Stimulated activated CD4-positive, alpha-beta T cell treated with anti-CD3 and anti-CD28 coated beads, TNF-alpha, amount 100 ng/mL, for 4 hours (primary cell): ENCODE data around the gene UQCRH.
"Not testable (repeated sequence)": the region's sequence is repeated elsewhere in the genome, so short reads cannot be mapped to it uniquely, and the experiment has no call there.

ENCODE experiments used
- DNase-seq, 3 experiments: peaks; one replicate each; pipeline ENCODE4 v3.0.0-alpha.2; 2020; ENCODE audit warnings: low read depth in 3 of 3

Gene UQCRH

DNA sequence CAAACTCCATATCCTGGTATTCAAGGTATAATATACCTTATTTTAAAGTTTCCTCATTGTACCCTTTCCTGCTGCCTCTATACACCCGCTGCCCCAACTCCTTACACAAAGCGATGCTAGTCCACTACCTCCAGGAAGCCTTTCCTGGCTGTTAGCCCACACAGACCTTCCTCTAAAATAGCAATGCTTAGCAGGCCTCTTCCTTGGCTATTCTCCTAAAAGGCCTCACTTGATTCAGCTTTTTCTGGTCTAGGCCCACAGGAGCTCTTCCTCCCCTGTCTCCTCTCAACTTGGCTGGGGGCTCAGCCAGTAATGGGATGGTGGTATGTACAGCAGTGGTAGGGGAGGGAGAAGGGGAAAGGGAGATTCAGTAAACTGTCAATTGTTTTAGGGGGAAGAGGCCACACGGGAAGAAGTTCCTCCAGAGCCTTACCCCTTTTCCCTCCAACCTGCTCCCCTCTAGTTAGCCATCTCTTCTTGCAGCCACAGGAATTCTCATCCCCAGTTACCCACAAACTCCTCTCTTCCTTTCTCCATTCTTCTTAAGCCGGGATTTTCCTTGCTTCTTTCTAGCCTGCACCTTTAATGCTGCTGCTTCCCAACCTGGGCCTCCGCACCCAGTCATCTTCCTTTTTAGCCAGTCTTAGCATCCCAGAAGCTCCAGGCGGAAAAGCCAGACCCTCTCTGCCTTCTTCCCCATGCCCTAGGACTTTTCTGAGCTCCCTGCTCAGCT lies 2.7 kb upstream of the UQCRH start:
- DNase-seq = no peak

DNA sequence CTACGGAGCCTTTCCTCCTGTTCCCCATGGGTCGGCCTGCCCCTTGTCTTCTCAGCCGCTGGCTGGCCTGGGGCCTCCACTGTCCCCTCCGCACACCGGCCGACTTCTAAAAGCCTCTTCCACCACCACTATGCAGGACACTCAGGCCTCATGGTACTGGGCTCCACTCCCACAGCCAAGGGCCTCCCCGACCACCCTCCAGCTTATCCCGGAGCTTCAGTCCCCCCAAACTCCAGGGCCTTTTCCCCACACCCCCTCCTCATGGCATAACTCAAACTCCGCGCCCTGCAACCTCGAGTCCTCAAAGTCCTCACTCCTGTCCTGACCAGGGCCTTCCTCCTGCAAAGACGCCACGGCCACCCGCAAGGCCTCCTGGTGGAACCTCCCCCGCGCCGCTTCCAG lies 2.1 kb upstream of the UQCRH start:
- DNase-seq = no peak

DNA sequence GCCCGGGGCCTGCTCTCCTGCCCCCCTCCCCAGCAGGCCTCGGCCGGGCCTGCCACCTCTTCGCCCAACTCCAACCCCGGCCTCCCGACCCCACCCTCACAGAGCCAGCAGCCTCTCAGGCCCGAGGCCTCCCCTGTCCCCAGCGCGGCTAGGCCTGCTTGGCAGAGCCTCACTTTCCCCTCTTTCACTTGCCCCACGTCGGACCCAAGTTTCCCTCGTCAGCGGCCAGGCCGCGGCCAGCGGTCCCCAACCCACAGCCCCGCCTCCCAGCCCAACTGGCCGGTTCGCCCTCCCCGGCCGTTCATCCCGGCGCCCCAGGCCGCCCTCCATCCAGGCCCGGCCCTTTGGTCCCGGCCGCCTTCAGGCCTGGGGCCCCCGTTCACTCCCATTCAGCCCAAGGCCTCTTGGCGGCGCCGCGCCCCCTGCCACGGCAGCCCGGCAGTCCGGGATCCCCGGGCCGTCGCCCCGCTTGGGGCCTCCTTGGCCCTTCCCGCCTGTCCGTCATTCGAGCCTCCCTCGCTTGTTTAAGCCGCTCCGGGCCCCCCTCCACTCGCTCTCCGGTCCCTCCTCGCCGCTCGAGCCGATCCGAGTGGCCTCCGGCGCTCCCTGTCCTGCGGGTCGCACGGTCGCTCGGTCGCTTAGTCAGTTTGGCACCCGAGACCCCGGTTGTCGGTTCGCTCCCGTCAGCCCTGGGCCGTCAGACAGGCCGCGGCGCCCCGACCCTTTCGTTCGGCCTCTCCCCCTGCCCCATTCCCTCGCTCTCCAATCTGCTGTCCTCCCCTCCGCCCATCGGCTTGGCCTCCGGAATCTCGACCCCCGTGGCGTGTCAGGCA lies 1.5 kb upstream of the UQCRH start:
- peak; percentile 13 to 32 (median 19) for DNase-seq

DNA sequence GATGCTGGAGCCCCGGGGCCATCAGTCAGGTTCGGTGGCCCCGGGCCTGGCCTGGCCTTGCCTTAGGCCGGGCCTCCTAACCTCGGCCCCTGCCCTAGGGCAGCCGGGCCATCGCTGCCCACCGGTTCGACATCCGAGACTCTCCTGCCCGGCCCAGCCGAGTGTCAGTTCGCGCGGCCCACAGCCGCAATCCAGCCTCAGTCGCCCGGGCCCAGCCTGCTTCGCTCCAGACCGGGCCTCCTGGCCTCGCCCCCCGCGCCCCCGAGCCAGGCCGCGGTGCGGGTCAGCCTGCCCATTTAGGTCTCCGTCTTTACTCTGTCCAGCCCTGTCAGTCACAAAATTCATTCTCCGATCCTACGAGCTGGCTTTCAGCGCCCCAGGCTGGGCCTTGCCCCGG lies 859 bp upstream of the UQCRH start:
- no peak for DNase-seq

DNA sequence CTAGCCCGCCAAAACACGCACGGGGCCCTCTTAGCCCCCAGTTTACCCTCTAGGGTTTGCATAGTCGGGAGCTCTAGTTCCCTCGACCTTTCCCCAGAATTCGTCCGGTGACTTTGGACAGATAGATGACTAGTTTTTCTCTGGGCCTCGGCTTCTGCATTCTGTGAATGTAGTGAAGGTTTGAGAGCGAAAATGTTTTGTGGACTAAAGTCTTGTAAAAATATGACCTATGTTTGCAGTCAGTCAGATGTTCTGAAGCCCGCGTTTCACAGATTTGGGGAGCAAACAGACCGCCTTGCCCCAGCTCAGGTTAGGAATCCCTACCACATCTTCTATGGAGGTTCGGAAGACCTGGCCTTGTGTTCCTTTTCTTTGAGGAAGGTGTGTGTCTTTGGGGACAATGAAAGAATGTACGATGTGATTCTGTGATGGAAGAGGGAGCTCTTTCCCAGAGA lies 401 bp downstream of the UQCRH start:
- DNase-seq = no peak

DNA sequence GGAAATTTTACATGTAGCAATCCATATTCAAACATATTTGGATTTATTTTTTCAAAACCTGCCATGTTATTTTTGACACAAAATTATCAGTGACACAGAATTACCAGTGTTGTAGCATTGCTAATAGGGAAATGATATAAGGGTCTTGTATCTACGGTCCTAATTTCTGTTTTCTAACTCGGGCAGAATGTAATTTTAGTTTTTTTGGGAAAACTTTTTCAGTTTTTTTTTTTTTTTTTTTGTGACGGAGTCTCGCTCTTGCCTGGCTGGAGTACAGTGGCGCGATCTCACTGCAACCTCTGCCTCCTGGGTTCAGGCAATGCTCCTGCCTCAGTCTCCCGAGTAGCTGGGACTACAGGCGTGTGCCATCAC lies 2.6 kb downstream of the UQCRH start:
- DNase-seq = no peak

DNA sequence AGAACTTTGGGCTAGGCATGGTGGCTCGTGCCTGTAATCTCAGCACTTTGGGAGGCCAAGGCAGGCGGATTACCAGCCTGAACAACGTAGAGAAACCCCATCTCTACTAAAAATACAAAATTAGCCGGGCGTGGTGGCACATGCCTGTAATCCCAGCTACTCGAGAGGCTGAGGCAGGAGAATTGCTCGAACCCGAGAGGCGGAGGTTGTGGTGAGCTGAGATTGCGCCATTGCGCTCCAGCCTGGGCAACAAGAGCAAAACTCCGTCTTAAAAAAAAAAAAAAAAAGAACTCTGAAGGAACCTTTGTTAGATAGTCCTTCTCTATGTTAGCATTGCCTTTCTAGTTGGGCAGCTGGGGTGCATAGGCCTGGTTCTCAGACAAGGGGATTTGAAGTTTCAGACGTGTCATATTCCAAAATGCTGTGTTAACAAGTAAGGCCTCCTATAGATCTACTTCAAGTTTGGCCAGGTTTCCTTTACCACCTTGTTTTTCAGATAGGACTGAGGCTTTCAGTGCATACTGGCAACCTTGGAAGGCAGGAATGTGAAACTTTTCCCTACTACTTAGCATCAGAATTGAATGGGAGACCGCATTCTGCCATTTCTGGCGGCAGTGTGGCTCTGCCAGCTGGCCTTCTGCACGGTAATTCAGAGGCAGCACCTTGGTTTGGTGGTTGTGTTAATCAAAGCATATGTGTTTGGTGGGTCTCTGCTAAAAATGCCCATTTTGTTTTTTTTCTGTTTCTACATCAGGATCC lies 6.1 kb downstream of the UQCRH start:
- no peak for DNase-seq

DNA sequence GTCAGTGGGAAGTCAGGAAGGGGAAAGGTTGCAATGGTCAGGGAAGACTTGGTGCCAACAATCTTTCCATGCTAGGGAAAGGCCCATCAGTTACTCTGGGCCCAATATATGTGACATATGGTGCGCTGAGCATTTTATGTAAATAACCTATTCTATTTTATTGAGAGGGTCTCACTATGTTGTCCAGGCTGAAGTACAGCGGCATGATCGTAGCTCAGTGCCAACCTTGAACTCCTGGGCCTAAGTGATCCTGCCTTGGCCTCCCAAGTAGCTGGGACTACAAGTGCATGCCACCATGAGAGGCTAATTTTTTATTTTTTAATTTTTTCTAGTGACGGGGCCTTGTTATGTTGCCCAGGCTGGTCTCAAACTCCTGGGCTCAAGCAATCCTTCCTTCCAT lies 6.8 kb downstream of the UQCRH start:
- no peak for DNase-seq

DNA sequence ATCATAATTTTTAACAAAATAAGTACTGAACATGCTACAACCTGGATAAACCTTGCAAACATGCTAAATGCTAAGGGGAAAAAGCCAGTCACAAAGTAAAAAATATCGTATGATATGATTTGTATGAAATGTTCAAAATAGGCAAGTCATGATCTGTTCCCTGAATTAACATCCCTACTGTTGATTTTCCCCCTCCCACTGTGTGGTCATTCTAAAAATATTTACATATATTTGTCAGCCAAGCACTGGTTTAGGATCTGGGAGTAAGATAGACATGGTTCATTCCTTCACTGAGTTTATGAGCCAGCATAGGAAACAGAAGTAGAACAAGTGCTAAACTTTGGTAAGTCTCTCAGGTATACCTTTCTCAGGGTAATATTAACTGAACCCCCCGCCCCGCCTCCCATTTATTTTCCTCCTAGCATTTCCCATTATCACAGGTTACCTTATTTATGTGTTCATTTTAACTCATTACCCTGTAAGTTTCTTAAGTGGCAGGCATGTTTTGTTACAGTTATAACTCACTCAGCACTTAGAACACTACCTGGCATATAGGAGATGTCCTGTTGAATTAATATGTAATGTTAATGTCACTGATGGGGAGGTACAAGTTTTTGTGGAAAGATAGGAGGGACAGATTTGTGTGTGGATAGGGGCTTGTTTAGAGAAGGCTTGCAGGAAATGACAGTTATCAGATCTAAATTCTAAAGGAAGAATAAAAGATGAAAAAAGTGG lies 12.3 kb downstream of the UQCRH start:
- DNase-seq = no peak

DNA sequence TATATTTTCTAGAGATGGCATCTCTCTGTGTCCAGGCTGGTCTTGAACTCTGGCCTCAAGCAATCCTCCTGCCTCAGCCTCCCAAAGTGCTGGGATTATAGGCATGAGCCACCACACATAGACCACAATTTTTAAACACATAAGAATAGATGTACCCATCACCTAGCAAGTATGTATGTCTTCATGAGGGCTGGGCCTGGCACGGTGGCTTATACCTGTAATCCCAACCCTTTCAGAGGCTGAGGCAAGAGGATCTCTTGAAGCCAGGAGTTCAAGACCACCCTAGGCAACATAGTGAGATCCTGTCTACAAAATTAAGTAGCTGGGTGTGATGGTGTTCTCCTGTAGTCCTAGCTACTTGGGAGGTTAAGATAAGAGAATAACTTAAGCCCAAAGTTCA lies 13.8 kb downstream of the UQCRH start:
- no peak for DNase-seq

DNA sequence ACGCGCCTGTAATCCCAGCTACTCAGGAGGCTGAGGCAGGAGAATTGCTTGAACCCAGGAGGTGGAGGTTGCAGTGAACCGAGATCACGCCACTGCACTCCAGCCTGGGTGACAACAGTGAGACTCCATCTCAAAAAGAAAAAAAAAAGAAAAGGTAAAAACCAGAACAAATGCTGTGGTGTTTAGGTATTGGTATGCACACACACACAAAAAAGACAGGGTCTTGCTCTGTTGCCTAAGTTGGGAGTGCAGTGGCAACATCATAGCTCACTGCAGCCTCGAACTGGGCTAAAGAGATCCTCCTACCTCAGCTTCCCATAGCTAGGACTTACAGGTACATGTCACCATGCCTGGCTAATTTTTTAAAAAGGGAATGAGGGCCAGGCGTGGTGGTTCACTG lies 15.8 kb downstream of the UQCRH start:
- DNase-seq = not testable (repeated sequence)

DNA sequence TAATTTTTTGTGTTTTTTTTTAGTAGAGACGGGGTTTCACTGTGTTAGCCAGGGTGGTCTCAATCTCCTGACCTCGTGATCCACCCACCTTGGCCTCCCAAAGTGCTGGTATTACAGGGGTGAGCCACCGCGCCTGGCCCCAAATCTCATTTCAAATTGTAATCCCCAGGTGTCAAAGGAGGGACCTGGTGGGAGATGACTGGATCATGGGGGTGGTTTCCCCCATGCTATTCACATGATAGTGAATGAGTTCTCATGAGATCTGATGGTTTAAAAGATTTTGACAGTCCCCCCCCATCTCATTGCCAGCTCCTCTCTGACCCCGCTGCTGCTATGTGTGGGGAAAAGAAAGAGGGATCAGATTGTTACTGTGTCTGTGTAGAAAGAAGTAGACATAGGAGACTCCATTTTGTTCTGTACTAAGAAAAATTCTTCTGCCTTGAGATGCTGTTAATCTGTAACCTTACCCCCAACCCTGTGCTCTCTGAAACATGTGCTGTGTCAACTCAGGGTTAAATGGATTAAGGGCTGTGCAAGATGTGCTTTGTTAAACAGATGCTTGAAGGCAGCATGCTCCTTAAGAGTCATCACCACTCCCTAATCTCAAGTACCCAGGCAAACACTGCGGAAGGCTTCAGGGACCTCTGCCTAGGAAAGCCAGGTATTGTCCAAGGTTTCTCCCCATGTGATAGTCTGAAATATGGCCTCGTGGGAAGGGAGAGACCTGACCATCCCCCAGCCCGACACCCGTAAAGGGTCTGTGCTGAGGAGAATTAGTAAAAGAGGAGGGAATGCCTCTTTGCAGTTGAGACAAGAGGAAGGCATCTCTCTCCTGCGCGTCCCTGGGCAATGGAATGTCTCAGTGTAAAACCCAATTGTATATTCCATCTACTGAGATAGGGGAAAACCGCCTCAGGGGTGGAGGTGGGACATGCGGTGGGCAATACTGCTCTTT lies 16.7 kb downstream of the UQCRH start:
- not testable (repeated sequence) for DNase-seq

DNA sequence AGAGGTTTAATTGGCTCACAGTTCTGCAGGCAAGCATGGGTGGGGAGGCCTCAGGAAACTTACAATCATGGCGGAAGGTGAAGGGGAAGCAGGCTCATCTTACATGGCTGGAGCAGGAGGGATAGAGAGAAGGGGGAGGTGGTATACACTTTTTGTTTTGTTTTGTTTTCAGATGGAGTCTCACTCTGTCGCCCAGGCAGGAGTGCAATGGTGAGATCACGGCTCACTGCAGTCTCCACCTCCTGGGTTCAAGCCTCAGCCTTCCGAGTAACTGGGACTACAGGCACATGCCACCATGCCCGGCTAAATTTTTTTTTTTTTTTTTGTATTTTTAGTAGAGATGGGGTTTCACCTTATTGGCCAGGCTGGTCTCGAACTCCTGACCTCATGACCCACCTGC lies 18.7 kb downstream of the UQCRH start:
- DNase-seq = not testable (repeated sequence)

DNA sequence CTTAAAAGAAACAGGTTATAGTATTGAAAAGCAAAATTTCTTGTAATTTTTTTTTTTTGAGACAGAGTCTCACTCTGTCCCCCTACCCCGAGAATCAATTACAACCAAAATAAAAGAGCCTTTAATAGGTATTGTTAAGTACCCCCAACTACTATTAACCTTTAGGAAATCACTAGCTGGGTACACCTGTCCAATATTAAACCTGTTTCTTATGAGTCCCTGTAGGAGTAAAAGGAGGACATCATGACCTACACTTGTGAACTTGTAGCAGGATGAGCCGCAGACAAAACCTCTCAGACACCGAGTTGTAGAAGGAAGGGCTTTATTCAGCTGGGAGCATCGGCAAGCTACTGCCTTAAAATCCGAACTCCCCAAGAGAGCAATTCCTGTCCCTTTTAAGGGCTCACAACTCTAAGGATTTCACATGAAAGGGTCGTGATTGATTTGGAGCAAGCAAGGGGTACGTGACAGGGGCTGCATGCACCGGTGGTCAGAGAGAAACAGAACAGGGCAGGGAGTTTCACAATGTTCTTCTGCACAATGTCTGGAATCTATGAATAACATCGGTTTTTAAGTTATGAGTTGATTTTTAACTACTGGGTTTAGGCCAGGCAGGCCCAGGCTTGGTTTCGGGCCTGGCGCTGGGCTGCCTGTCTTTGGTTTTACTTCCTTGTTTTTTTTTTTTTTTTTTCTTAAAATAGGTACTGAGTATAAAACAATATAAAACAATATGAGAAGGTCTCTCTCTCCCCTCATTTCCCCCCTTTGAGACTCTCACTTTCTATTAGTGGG lies 22.0 kb downstream of the UQCRH start:
- not testable (repeated sequence) for DNase-seq

DNA sequence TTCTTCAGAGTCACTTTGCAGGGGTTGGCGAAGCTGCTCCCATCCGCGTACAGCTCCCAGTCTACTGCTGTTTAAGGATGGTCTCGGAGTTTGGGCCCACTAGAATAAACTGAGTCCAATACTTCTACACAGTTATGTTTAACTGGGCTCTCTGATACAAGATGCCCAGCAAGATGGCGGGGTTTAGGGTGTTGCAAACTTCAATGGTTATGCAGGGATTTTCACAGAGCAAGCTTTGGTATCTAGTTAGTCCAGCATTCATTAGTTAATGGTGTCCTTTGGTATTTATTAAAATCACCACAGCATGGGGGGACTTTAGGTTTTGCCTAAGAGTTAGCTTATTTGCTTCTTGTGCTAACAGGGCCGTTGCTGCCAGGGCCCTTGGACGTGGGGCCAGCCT lies 24.7 kb downstream of the UQCRH start:
- not testable (repeated sequence) for DNase-seq

DNA sequence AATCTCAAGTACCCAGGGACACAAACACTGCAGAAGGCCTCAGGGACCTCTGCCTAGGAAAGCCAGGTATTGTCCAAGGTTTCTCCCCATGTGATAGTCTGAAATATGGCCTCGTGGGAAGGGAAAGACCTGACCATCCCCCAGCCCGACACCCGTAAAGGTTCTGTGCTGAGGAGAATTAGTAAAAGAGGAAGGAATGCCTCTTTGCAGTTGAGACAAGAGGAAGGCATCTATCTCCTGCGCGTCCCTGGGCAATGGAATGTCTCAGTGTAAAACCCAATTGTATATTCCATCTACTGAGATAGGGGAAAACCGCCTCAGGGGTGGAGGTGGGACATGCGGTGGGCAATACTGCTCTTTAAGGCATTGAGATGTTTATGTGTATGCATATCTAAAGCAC lies 26.3 kb downstream of the UQCRH start:
- DNase-seq = not testable (repeated sequence)

DNA sequence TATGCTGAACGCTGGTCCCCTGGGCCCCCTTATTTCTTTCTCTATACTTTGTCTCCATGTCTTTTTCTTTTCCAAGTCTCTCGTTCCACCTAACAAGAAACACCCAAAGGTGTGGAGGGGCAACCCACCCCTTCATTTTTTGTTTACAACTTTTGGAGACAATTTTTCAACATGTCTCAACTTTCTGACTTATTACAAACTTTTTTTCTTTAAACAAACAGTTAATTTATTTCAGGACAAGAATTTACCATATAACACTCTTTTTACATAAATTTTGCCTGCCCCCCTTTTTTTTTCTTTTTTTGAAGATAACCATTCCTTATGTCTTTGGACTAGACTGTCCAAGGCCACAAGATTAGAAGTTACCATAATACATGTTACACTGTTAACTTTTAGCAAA lies 26.9 kb downstream of the UQCRH start:
- not testable (repeated sequence) for DNase-seq

DNA sequence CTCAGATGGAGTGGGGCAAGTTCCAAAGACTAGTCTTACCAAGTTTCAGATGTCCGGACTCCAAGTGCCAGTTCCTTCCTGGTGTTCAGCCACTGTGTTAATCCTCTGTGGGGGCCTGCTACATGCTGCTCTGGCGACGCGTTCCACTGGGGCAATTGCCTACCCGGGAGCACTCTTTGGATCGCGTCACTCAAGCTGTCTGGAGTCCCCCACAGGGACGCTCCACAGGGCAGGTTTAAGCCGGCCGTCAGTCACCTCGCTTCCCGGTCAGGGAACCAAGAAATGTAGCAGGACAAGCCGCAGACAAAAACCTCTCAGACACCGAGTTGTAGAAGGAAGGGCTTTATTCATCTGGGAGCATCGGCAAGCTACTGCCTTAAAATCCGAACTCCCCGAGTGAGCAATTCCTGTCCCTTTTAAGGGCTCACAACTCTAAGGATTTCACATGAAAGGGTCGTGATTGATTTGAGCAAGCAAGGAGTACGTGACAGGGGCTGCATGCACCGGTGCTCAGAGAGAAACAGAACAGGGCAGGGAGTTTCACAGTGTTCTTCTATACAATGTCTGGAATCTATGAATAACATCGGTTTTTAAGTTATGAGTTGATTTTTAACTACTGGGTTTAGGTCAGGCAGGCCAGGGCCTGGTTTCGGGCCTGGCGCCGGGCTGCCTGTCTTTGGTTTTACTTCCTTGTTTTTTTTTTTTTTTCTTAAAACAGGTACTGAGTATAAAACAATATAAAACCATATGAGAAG lies 28.5 kb downstream of the UQCRH start:
- not testable (repeated sequence) for DNase-seq
